H9 (cell line): Measurements from ENCODE around the gene NAGK. TPM values are rescaled to one million over a fixed set of nuclear protein-coding genes. Genes with fewer than 3 reads are reported as not detected.

Source experiments
- DNase-seq: peaks from one replicate; pipeline ENCODE4 v3.0.0-alpha.2; 2017
- H2AFZ ChIP-seq: one replicate; pipeline ENCODE4 v1.6.1; 2013; ENCODE audit warnings: mild to moderate bottlenecking, low read length, control low read depth, moderate library complexity
- H2AK5ac ChIP-seq: 2 replicates; pipeline ENCODE4 v1.6.1; 2013; ENCODE audit warnings: low read length, control low read depth, mixed read lengths; ENCODE audit not compliant: insufficient read length
- H2BK120ac ChIP-seq: one replicate; pipeline ENCODE4 v1.6.1; 2013; ENCODE audit warnings: low read depth, mild to moderate bottlenecking, low read length, control low read depth, inconsistent platforms; ENCODE audit not compliant: poor library complexity, severe bottlenecking
- H2BK12ac ChIP-seq: 2 replicates; pipeline ENCODE4 v1.6.1; 2013; ENCODE audit warnings: low read length, control low read depth, mixed read lengths, low read depth; ENCODE audit not compliant: insufficient read length
- H2BK15ac ChIP-seq: 2 replicates; pipeline ENCODE4 v1.6.1; 2013; ENCODE audit warnings: low read depth, low read length, control low read depth
- H2BK20ac ChIP-seq: one replicate; pipeline ENCODE4 v1.6.1; 2013; ENCODE audit warnings: low read depth, mild to moderate bottlenecking, low read length, control low read depth, inconsistent platforms; ENCODE audit not compliant: poor library complexity, severe bottlenecking
- H2BK5ac ChIP-seq: 2 replicates; pipeline ENCODE4 v1.6.1; 2013; ENCODE audit warnings: low read length, control low read depth, mixed read lengths; ENCODE audit not compliant: insufficient read length
- H3K14ac ChIP-seq: 2 replicates; pipeline ENCODE4 v1.6.1; 2013; ENCODE audit warnings: low read length, control low read depth; ENCODE audit not compliant: insufficient read depth
- H3K18ac ChIP-seq: 2 replicates; pipeline ENCODE4 v1.6.1; 2013; ENCODE audit warnings: low read depth, mild to moderate bottlenecking, mixed read lengths, low read length, control low read depth; ENCODE audit not compliant: insufficient read length
- H3K23ac ChIP-seq: 2 replicates; pipeline ENCODE4 v1.6.1; 2013; ENCODE audit warnings: low read length, control low read depth, mixed read lengths, low read depth; ENCODE audit not compliant: insufficient read length
- H3K23me2 ChIP-seq: 2 replicates; pipeline ENCODE4 v1.6.1; 2013; ENCODE audit warnings: low read depth, mild to moderate bottlenecking, mixed read lengths, low read length, control low read depth; ENCODE audit not compliant: insufficient read length, poor library complexity, severe bottlenecking
- H3K27ac ChIP-seq: 2 replicates; pipeline ENCODE4 v1.5.1; 2013; ENCODE audit warnings: low read length, control low read depth, mixed read lengths, low read depth; ENCODE audit not compliant: insufficient read length
- H3K27me3 ChIP-seq: 2 replicates; pipeline ENCODE4 v1.6.1; 2013; ENCODE audit warnings: low read length, control low read depth, inconsistent platforms; ENCODE audit not compliant: insufficient read depth
- H3K4ac ChIP-seq: 2 replicates; pipeline ENCODE4 v1.6.1; 2013; ENCODE audit warnings: low read depth, mild to moderate bottlenecking, control low read depth, inconsistent platforms, low read length, moderate library complexity
- H3K4me1 ChIP-seq: 2 replicates; pipeline ENCODE4 v1.6.1; 2013; ENCODE audit warnings: low read length, control low read depth, inconsistent platforms; ENCODE audit not compliant: insufficient read depth
- H3K4me2 ChIP-seq: 2 replicates; pipeline ENCODE4 v1.6.1; 2013; ENCODE audit warnings: low read length, control low read depth, mixed read lengths; ENCODE audit not compliant: insufficient read length, insufficient read depth
- H3K56ac ChIP-seq: 2 replicates; pipeline ENCODE4 v1.6.1; 2013; ENCODE audit warnings: low read depth, mild to moderate bottlenecking, mixed read lengths, low read length, control low read depth; ENCODE audit not compliant: insufficient read length
- H3K79me1 ChIP-seq: 2 replicates; pipeline ENCODE4 v1.6.1; 2013; ENCODE audit warnings: low read depth, mild to moderate bottlenecking, moderate library complexity, low read length, control low read depth, inconsistent platforms; ENCODE audit not compliant: insufficient read depth, poor library complexity, severe bottlenecking
- H3K79me2 ChIP-seq: 2 replicates; pipeline ENCODE4 v1.6.1; 2013; ENCODE audit warnings: low read length, control low read depth, inconsistent platforms; ENCODE audit not compliant: insufficient read depth
- H3K9ac ChIP-seq: 2 replicates; pipeline ENCODE4 v1.6.1; 2013; ENCODE audit warnings: low read length, control low read depth, mixed read lengths; ENCODE audit not compliant: insufficient read length; ENCODE audit errors: extremely low read depth
- H3K9me3 ChIP-seq: one replicate; pipeline ENCODE4 v1.6.1; 2013; ENCODE audit warnings: low read depth, low read length, inconsistent platforms; ENCODE audit not compliant: control insufficient read depth
- H3T11ph ChIP-seq: one replicate; pipeline ENCODE4 v1.6.1; 2013; ENCODE audit warnings: mild to moderate bottlenecking, low read length, control low read depth, inconsistent platforms
- H4K20me1 ChIP-seq: one replicate; pipeline ENCODE4 v1.6.1; 2013; ENCODE audit not compliant: control insufficient read depth, insufficient read length, insufficient read depth
- H4K5ac ChIP-seq: 2 replicates; pipeline ENCODE4 v1.6.1; 2013; ENCODE audit warnings: low read depth, mild to moderate bottlenecking, mixed read lengths, low read length, control low read depth; ENCODE audit not compliant: insufficient read length
- H4K8ac ChIP-seq: replicated peaks from 2 replicates; pipeline ENCODE4 v1.6.1; 2013; ENCODE audit warnings: low read length, control low read depth, mixed read lengths, low read depth; ENCODE audit not compliant: insufficient read length
- H4K91ac ChIP-seq: 2 replicates; pipeline ENCODE4 v1.6.1; 2013; ENCODE audit warnings: low read depth, mild to moderate bottlenecking, moderate library complexity, mixed read lengths, low read length, control low read depth; ENCODE audit not compliant: insufficient read length
- H3K27ac Mint-ChIP-seq, 3 experiments: 2 replicates in 2 of 3; 3 replicates in 1 of 3; pipeline ENCODE4 v1.8.0; 2020 to 2021; ENCODE audit warnings: mixed read lengths in 3 of 3, mild to moderate bottlenecking in 1 of 3, moderate library complexity in 1 of 3
- H3K27me3 Mint-ChIP-seq: 2 replicates; pipeline ENCODE4 v1.8.0; 2021; ENCODE audit warnings: low read depth, mild to moderate bottlenecking, moderate library complexity, mixed read lengths
- H3K36me3 Mint-ChIP-seq, 3 experiments: 2 replicates in 2 of 3; 3 replicates in 1 of 3; pipeline ENCODE4 v1.8.0; 2020 to 2021; ENCODE audit warnings: low read depth in 3 of 3, mixed read lengths in 3 of 3; ENCODE audit not compliant: insufficient read depth in 1 of 3
- H3K4me1 Mint-ChIP-seq, 2 experiments: 2 replicates each; pipeline ENCODE4 v1.8.0; 2020; ENCODE audit warnings: mixed read lengths in 2 of 2
- H3K4me3 Mint-ChIP-seq, 2 experiments: 2 replicates in 1 of 2; 3 replicates in 1 of 2; pipeline ENCODE4 v1.8.0; 2020 to 2021; ENCODE audit warnings: mild to moderate bottlenecking in 2 of 2, mixed read lengths in 2 of 2, moderate library complexity in 1 of 2
- H3K9me3 Mint-ChIP-seq, 2 experiments: 2 replicates in 1 of 2; 3 replicates in 1 of 2; pipeline ENCODE4 v1.8.0; 2020; ENCODE audit warnings: mild to moderate bottlenecking in 2 of 2, mixed read lengths in 2 of 2, moderate library complexity in 1 of 2
- WGBS: extraction: QIAGEN DNeasy Blood & Tissue Kit; methylation state at CpG from one replicate; pipeline ENCODE4 v1.1.7; 2013; ENCODE audit warnings: missing lambda C conversion rate, low lambda C conversion rate, mixed read lengths; ENCODE audit not compliant: insufficient read length; ENCODE audit errors: extremely low coverage; 5-methylcytosine and 5-hydroxymethylcytosine counted together
- total RNA-seq: library from RNA; stranded (reverse); gene quantifications from 2 replicates; pipeline ENCODE4 v1.2.1, GENCODE V29; 2021
- TF ChIP-seq, protein P1 (sequence below): fragments of 200-600 bp; sonication (generic); conservative IDR thresholded peaks from 3 replicates; pipeline ENCODE4 v1.8.0; 2021; ENCODE audit warnings: antibody characterized with exemption, mild to moderate bottlenecking

NAGK gene
- total RNA-seq, 1 experiment from 2014 or later = 74.4 TPM

DNA sequence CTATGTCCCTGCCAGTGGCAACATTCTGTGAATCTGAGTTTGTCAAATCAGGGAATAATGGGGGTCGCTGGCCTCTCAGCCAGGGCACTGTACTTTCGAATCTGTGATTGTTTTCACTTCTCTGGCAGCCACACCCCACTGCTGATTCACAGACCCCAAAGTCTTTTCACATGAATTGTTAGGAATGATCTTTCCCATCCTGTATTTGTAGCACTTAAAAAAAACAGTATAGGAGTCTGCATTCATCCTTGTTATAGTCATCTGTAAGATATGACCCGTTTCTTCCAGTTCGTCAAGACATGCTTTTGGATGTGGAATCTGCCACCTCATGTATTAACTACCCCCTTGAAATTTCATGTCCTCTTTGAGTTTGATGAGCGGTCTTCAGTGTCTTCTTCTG lies 928 bp downstream of the NAGK start:
- H3K79me2 ChIP-seq = 0 out of 2 replicates have a peak, but pooled peaks cover 2% of the 10 kb centered on the region
- no peak overlapping the region for H3K14ac ChIP-seq
- peaks cover 5% of the 10 kb centered on the region; the same call in 1 of the 2 replicates for H3K4me1 ChIP-seq
- H3K18ac ChIP-seq = no peak overlapping the region
- Mint-ChIP-seq H3K27me3 (no peaks in the 10 kb centered on the region; the same call in none of the 2 replicates), H3K36me3 (peaks cover 11 to 37% (median 20%) of the 10 kb centered on the region in 3 experiments; a peak in 6 of 7 replicates), H3K4me1 (peaks cover 18 to 26% of the 10 kb centered on the region in 2 experiments), H3K9me3 (no peaks in the 10 kb centered on the region), H3K27ac (no peak overlapping the region; a peak in 1 of 7 replicates), H3K4me3 (peak overlapping the region; percentile 94 to 96)
- H2BK20ac ChIP-seq = no peak overlapping the region
- no peak overlapping the region for H2BK120ac ChIP-seq
- H3K79me1 ChIP-seq = no peaks in the 10 kb centered on the region
- H3K56ac ChIP-seq = no peak overlapping the region
- no CpG with 5 or more reads among the region's 5 CpGs for WGBS
- H4K20me1 ChIP-seq = no peaks in the 10 kb centered on the region
- H2AK5ac ChIP-seq = no peak overlapping the region
- H3K9ac ChIP-seq = peak overlapping the region; percentile 36
- H3T11ph ChIP-seq = no peak overlapping the region
- TF ChIP-seq, protein P1, sequence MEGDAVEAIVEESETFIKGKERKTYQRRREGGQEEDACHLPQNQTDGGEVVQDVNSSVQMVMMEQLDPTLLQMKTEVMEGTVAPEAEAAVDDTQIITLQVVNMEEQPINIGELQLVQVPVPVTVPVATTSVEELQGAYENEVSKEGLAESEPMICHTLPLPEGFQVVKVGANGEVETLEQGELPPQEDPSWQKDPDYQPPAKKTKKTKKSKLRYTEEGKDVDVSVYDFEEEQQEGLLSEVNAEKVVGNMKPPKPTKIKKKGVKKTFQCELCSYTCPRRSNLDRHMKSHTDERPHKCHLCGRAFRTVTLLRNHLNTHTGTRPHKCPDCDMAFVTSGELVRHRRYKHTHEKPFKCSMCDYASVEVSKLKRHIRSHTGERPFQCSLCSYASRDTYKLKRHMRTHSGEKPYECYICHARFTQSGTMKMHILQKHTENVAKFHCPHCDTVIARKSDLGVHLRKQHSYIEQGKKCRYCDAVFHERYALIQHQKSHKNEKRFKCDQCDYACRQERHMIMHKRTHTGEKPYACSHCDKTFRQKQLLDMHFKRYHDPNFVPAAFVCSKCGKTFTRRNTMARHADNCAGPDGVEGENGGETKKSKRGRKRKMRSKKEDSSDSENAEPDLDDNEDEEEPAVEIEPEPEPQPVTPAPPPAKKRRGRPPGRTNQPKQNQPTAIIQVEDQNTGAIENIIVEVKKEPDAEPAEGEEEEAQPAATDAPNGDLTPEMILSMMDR = no peak
- no peak overlapping the region for H3K4ac ChIP-seq
- H3K27me3 ChIP-seq = no peaks in the 10 kb centered on the region
- no peak overlapping the region for H2AFZ ChIP-seq
- no peaks in the 10 kb centered on the region for H3K9me3 ChIP-seq
- no peak overlapping the region for H2BK12ac ChIP-seq
- H3K23ac ChIP-seq = no peak overlapping the region
- no peak overlapping the region for H2BK15ac ChIP-seq
- no peak overlapping the region for H4K8ac ChIP-seq
- H3K27ac ChIP-seq = no peak overlapping the region
- peak overlapping the region; percentile 85 for H3K4me2 ChIP-seq
- no peak overlapping the region for H2BK5ac ChIP-seq
- H3K23me2 ChIP-seq = peaks cover 18% of the 10 kb centered on the region
- no peak for DNase-seq
- no peak overlapping the region for H4K5ac ChIP-seq
- H4K91ac ChIP-seq = no peak overlapping the region
